ENCODE data around the gene TMEM141. TPM values are rescaled to one million over a fixed set of nuclear protein-coding genes. Genes with fewer than 3 reads are reported as not detected.

TMEM141 gene
- total and polyA plus RNA-seq, 2 of the 8 experiments (the other 6 are each of a cell fraction or from before 2014, with no cell fraction given) = 51.1 to 137 TPM

- no peak for TF ChIP-seq CHD7 (IDR thresholded peaks at IDR 0.05; ENCODE audit: insufficient replicate concordance, low read length)
- TF ChIP-seq KDM1A (IDR thresholded peaks at IDR 0.05; ENCODE audit: borderline replicate concordance, low read length) = peak; percentile 66; the same call in 1 of the 2 replicates
- no peak for TF ChIP-seq BACH1 (IDR thresholded peaks at IDR 0.05; ENCODE audit: low read length)
- TF ChIP-seq ASH2L (IDR thresholded peaks at IDR 0.05; ENCODE audit: low read length) = no peak
- TF ChIP-seq HDAC2 (IDR thresholded peaks at IDR 0.05; ENCODE audit: borderline replicate concordance in 1 of 2, low read depth in 2 of 2, low read length in 2 of 2) = peak in 1 of 2 experiments; percentile 98; a peak in 1 of 4 replicates
Observed at GRCh38 chr9:136756134-136756438, 35.1 kb upstream of the TMEM141 start (continued).

Data from H1 (cell line).